ENCODE results near the gene ZNF66.
"Not testable (repeated sequence)": the region's sequence is repeated elsewhere in the genome, so short reads cannot be mapped to it uniquely, and the experiment has no call there.

The ZNF66 gene

DNA sequence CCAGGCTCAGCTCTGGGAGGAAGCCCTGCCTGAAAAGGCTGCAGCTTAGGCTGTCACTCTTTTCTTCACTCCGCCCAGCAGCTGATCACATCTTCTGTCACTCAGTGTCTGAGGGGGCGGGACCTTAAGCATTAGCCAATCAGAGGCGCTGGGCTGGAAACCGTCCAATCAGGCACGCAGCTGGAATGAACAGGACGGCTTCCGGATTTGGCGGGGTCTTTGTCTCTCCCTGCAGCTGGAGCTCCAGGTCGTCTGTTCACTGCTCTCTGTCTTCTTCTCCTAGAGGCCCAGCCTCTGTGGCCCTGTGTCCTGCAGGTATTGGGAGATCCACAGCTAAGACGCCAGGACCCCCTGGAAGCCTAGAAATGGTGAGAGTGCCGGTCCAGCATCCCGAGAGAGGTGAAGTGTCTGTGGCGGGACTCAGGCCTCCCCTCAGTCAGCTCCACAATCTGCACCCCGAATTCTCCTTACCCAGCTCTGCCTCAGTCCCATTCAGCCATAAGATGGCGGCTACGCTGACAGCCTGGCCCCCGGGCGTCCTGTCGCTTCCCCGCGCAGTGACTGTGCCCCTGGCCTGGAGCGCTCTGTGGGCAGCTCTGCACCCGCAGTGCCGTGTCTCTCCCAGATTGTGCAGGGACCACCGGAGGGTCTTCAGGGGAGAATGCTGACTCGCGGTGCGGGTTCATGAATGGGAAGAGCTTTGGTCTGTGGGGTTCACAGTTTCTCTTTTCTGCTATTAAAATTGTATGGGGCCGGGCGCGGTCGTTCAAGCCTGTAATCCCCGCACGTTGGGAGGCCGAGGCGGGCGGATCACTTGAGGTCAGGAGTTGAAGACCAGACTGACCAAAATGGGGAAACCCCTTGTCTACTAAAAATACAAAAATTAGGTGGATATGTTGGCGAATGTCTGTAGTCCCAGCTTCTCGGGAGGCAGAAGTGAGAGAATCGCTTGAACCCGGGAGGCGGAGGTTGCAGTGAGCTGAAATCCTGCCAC is at the start of gene ZNF66:
TSS of gene ZNF66 (plus strand) at position 222 of the 994 bp plus-strand sequence. CDS start at position 366, 144 bp downstream.
- DNase-seq (ENCODE audit: low read depth in 2 of 2): peak; percentile 89 to 92

DNA sequence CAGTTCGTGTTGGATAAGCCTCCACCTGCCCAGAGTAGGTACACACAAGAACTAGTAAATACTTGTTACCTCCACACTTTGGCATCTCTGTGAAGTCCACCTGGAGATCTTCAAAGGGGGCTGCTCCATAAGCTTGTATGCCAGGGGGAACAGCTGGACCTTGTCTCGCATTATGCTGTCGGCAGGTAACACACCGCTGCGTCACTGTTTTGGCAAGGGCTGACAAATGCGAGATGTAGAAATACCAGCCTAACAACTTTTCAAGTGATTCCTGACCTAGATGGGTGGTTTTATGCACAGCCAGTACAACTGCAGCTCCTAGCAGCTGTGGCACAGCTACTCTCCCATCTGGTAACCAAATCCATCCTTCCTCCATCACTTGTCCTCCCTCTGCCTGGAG is 25.9 kb upstream of the ZNF66 start:
- DNase-seq (ENCODE audit: low read depth in 2 of 2): not testable (repeated sequence)

DNA sequence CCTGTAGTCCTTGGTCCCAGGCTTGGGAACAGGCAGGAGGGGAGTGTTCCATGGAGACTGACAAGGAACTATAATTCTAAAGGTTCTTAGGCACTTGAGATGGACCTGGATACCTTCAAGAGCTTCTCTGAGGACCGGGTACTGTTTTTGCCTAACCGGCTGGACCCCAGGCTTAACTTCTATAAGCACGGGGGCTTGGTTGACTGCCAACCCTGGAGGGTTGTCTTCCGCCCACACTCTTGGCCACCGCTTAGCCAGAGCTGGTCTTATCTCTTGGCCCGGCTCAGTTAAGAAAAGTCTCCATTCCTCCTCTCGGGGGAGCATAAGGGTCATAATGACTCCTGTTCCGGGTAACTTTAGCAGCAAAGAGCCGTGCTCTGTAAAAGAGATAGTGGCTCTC is 23.8 kb upstream of the ZNF66 start:
- DNase-seq (ENCODE audit: low read depth in 2 of 2): not testable (repeated sequence)

DNA sequence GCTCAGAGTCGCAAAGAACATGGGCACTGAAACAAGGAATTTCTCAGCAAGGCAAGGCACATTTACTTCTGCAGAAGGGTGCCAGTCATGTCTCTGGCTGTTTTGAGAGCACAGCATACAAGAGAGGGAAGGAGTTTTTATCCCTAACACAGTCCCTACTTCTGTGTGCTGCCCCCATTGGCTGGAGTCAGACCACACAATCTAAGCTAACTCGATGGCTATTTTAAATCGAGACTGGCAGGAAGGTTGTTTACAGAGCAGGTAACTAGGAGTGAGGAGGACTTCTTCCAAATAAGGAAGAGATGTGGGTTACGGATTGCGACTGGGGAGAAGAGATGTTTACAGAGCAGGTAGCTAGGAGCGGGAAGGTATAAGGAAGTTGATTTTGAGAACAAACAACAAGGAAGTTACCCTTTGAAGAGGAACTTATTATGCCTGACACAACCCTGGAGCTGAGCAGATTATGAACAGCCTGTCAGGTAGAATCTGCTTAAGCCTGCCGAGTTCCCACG is 6.8 kb upstream of the ZNF66 start:
- not testable (repeated sequence) for DNase-seq (ENCODE audit: low read depth in 2 of 2)

DNA sequence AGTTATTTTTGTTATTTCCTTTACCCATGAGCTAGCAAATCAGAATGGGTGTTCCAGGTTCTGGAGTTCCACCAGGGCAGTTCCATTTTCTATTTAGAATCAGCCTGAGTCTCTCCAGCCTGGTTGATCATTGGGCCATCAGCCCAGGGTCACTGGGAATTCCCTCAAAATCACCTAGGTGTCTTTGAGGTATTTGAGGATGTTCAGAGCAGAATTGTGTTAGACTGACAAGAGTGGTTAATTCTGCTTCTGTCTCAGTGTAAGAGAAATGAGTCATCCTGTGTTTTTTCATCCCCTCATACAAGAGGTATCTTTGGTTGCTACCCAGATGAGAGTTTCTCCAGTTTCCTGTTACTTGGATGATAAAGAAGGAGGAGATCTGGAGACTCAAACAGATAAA is 11.7 kb downstream of the ZNF66 start:
- DNase-seq (ENCODE audit: low read depth in 2 of 2): no peak

DNA sequence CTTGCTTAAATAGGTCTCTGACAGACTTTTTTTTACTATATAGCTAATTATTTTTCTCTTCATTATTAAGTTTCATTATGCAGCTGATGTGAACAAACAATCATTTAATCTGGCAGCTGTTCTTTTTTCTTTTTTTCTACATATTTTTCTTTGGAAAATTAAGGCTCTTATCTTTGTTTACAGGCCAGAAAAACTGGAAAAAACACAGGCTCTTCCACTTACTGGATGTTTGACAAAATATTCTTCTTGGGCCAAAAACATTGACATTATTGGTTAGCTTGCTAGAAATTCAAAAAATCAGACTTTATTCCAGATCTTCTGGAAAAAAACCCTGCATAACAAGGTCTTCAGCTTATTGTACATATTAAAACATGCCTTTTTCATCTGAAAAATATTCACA is 15.7 kb downstream of the ZNF66 start:
- no peak for DNase-seq (ENCODE audit: low read depth in 2 of 2)

DNA sequence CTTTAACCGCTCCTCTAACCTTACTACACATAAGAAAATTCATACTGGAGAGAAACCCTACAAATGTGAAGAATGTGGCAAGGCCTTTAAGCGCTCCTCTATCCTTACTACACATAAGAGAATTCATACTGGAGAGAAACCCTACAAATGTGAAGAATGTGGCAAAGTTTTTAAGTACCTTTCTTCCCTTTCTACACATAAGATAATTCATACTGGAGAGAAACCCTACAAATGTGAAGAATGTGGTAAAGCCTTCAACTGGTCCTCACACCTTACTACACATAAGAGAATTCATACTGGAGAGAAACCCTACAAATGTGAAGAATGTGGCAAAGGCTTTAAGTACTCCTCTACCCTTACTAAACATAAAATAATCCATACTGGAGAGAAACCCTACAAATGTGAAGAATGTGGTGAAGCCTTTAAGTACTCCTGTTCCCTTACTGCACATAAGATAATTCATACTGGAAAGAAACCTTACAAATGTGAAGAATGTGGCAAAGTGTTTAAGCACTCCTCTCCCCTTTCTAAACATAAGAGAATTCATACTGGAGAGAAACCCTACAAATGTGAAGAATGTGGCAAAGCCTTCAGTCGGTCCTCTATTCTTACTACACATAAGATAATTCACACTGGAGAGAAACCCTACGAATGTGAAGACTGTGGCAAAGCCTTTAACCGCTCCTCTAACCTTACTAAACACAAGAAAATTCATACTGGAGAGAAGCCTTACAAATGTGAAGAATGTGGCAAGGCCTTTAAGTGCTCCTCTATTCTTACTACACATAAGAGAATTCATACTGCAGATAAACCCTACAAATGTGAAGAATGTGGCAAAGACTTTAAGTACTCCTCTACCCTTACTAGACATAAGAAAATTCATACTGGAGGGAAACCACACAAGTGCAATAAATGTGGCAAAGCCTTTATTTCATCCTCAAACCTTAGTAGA is 30.5 kb downstream of the ZNF66 start:
- DNase-seq (ENCODE audit: low read depth in 2 of 2): not testable (repeated sequence)

DNA sequence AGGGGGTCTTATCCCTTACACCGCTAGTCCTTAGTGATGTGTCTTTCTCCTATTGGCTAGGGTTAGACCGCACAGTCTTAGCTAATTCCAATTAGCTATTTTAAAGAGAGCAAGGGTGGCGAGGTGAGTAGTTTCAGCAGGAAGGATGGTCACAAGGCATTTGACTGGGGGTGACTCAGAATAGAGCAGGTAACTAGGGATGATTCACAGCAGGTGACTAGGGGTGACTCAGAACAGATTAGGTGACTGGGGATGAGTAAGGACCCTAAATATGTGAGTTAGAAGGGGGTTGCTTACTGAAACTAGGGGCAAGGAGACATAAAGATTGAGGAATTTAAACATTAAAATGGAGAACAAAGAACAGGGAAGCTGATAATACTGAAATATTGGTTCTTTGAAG is 64.3 kb downstream of the ZNF66 start:
- no peak for DNase-seq (ENCODE audit: low read depth in 2 of 2)
